K562 (cell line): ENCODE data around the gene CD36. TPM values are rescaled to one million over a fixed set of nuclear protein-coding genes. Genes with fewer than 3 reads are reported as not detected.
A peak's percentile ranks its signal among the peaks of the same experiment; 100 is the strongest.

Experiments
- BRF2 ChIP-seq: IDR thresholded peaks from 3 replicates; pipeline ENCODE4 v1.6.1; 2011; ENCODE audit warnings: borderline replicate concordance, mild to moderate bottlenecking; ENCODE audit not compliant: insufficient read length, insufficient read depth
- CBFA2T2 ChIP-seq: fragments of 450-650 bp; conservative IDR thresholded peaks from 2 replicates; pipeline ENCODE4 v1.6.1; 2017; ENCODE audit warnings: mild to moderate bottlenecking
- FUS ChIP-seq: fragments of 200-400 bp; formaldehyde crosslinking; optimal IDR thresholded peaks from 2 replicates; pipeline ENCODE3; 2017; ENCODE audit warnings: low read depth, low read length
- MEF2D ChIP-seq: conservative IDR thresholded peaks from 2 replicates; pipeline ENCODE4 v1.6.1; 2016; ENCODE audit warnings: low read depth, missing genetic modification characterization, missing compliant biosample characterization
- PHB ChIP-seq: fragments of 250-450 bp; sonication (Bioruptor Pico); IDR thresholded peaks from 2 replicates; pipeline ENCODE4 v1.5.0; 2021
- RAD21 ChIP-seq, 2 experiments: fragments of 250-450 bp in 1 of 2; fragments of 450-650 bp in 1 of 2; sonication (Bioruptor Pico) in 1 of 2; formaldehyde crosslinking in 1 of 2; IDR thresholded peaks in 1 of 2; conservative IDR thresholded peaks in 1 of 2; 2 replicates each; pipeline versions ENCODE4 v1.4.0 to v1.8.0; 2020 to 2022; ENCODE audit warnings: mild to moderate bottlenecking in 2 of 2, moderate library complexity in 1 of 2
- RBM39 ChIP-seq: fragments of 200-400 bp; formaldehyde crosslinking; optimal IDR thresholded peaks from 2 replicates; pipeline ENCODE3; 2018; ENCODE audit warnings: low read depth, low read length
- REST ChIP-seq, 2 experiments: fragments of 450-650 bp; formaldehyde crosslinking in 1 of 2; IDR thresholded peaks; 2 replicates each; pipeline versions ENCODE4 v1.4.0 to v1.6.1; 2014 to 2020; ENCODE audit warnings: mild to moderate bottlenecking in 2 of 2, borderline replicate concordance in 1 of 2, low read depth in 1 of 2
- RFX7 ChIP-seq: fragments of 250-450 bp; sonication (Bioruptor Pico); IDR thresholded peaks from 2 replicates; pipeline ENCODE4 v1.5.1; 2021; ENCODE audit warnings: mild to moderate bottlenecking
- SRSF9 ChIP-seq: fragments of 200-400 bp; formaldehyde crosslinking; IDR thresholded peaks from 2 replicates; pipeline ENCODE4 v1.6.1; 2017; ENCODE audit warnings: low read depth, low read length, borderline replicate concordance
- ZEB2 ChIP-seq: fragments of 450-650 bp; IDR thresholded peaks from 2 replicates; pipeline ENCODE4 v1.6.1; 2016
- polyA plus RNA-seq, 8 experiments: library from polyadenylated mRNA; depleted of rRNA in 4 of 8; stranded (reverse) in 5 of 8; unstranded in 3 of 8; fragments of >200 nt; fragmentation: Nextera tagmentation in 2 of 8; fragmentation: Illumina TruSeq in 1 of 8; extraction: Ambion mirVana in 2 of 8; extraction: Trizol in 1 of 8; gene quantifications; 2 replicates each; pipeline versions ENCODE4 v1.2.1 to v1.2.3, GENCODE V29; 2011 to 2014; ENCODE audit warnings: inconsistent platforms in 1 of 8, missing spikeins in 1 of 8
- total RNA-seq, 7 experiments: library from RNA; depleted of rRNA in 6 of 7; stranded (reverse); fragments of >200 nt in 6 of 7; fragmentation: Illumina TruSeq in 2 of 7; extraction: Trizol in 2 of 7; gene quantifications; 2 replicates each; pipeline versions ENCODE4 v1.2.1 to v1.2.3, GENCODE V29; 2011 to 2021; ENCODE audit warnings: low replicate concordance in 1 of 7
- TF ChIP-seq, protein P1 (sequence below), 3 experiments: IDR thresholded peaks in 2 of 3; conservative IDR thresholded peaks in 1 of 3; 2 replicates each; pipeline ENCODE4 v1.5.1; 2011 to 2012; ENCODE audit warnings: low read length in 3 of 3, mild to moderate bottlenecking in 3 of 3, control low read depth in 2 of 3, improper control_type of control experiment in 1 of 3, inconsistent platforms in 1 of 3, low read depth in 1 of 3, mixed read lengths in 1 of 3, moderate library complexity in 1 of 3; ENCODE audit not compliant: insufficient read depth in 2 of 3
- TF ChIP-seq, protein P2 (sequence below), 2 experiments: IDR thresholded peaks; 2 replicates each; pipeline ENCODE4 v1.6.1; 2011; ENCODE audit warnings: borderline replicate concordance in 1 of 2, control low read depth in 1 of 2, low read depth in 1 of 2, low read length in 1 of 2, mild to moderate bottlenecking in 1 of 2, mixed read lengths in 1 of 2, moderate library complexity in 1 of 2; ENCODE audit not compliant: insufficient read depth in 1 of 2, insufficient read length in 1 of 2, poor library complexity in 1 of 2, severe bottlenecking in 1 of 2; ENCODE audit errors: extremely low read depth in 1 of 2

CD36 gene
- total and polyA plus RNA-seq, 9 of the 15 experiments (the other 6 are each of a cell fraction or from before 2014, with no cell fraction given): 0.09 to 4.0 (median 0.42) TPM

DNA sequence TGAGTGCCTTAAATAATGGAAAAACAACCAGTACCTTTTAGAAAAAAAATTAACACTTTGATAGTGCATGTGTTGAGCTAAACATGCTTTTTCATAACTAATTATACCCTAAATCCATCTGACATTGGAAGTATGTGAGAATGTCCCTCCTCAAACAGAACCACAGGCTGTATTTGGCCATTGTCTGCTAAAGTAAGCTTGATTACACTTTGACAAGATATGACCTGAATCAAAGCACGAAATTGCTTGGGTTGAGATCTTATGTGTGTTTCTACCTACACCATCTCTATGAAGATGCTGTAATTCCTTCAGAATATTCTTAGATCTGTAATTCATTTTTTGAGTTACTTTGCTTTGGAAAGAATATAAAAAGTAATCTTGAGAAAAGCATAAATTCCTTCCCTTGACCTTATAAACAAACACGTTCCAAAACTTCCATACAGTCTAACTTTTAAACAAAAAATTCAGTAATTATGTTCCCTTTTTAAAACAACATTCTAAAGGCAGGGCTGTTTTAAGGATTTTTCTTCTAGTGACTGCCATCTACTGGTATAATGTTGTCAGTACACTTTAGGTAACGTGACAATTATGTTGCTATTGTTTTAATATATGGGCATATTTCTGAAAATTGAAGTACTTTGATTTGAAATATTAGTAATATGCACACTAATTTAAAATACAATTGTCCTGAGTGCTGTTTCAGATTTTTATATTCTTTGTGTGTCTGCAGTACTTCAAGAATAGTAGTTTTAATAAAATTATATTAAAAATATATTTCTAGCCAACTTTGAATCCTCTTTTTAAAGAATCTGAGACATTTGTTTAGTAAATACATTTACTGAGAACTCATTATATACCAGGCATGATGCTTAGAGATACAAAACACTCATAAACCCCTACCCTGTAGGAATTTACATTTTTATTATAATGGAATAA lies 20.9 kb downstream of the CD36 start (continued):
- TF ChIP-seq, protein P1, sequence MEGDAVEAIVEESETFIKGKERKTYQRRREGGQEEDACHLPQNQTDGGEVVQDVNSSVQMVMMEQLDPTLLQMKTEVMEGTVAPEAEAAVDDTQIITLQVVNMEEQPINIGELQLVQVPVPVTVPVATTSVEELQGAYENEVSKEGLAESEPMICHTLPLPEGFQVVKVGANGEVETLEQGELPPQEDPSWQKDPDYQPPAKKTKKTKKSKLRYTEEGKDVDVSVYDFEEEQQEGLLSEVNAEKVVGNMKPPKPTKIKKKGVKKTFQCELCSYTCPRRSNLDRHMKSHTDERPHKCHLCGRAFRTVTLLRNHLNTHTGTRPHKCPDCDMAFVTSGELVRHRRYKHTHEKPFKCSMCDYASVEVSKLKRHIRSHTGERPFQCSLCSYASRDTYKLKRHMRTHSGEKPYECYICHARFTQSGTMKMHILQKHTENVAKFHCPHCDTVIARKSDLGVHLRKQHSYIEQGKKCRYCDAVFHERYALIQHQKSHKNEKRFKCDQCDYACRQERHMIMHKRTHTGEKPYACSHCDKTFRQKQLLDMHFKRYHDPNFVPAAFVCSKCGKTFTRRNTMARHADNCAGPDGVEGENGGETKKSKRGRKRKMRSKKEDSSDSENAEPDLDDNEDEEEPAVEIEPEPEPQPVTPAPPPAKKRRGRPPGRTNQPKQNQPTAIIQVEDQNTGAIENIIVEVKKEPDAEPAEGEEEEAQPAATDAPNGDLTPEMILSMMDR (IDR thresholded peaks at IDR 0.05 in 2 of 3, conservative IDR thresholded peaks at IDR 0.05 in 1 of 3; ENCODE audit: insufficient read depth in 2 of 3, low read depth in 1 of 3, low read length in 3 of 3): peak in 2 of 3 experiments; percentile 15 to 56; a peak in 4 of 6 replicates
- no peak for TF ChIP-seq PHB
- TF ChIP-seq REST (IDR thresholded peaks at IDR 0.05; ENCODE audit: borderline replicate concordance): peak; percentile 24; the same call in 1 of the 2 replicates
- TF ChIP-seq REST (CRISPR knock-in tag; IDR thresholded peaks at IDR 0.05; ENCODE audit: low read depth): no peak
- TF ChIP-seq MEF2D: no peak
- TF ChIP-seq RAD21 (CRISPR knock-in tag; conservative IDR thresholded peaks at IDR 0.05 in 1 of 2, IDR thresholded peaks at IDR 0.05 in 1 of 2): peak; percentile 34 to 54
- no peak for TF ChIP-seq RBM39
- TF ChIP-seq CBFA2T2: no peak
- TF ChIP-seq BRF2: no peak
- TF ChIP-seq, protein P2, sequence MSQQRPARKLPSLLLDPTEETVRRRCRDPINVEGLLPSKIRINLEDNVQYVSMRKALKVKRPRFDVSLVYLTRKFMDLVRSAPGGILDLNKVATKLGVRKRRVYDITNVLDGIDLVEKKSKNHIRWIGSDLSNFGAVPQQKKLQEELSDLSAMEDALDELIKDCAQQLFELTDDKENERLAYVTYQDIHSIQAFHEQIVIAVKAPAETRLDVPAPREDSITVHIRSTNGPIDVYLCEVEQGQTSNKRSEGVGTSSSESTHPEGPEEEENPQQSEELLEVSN (IDR thresholded peaks at IDR 0.05; ENCODE audit: borderline replicate concordance in 1 of 2, extremely low read depth in 1 of 2, insufficient read depth in 1 of 2, insufficient read length in 1 of 2, low read depth in 1 of 2, low read length in 1 of 2, poor library complexity in 1 of 2, severe bottlenecking in 1 of 2): no peak
- no peak for TF ChIP-seq SRSF9
- no peak for TF ChIP-seq FUS
- TF ChIP-seq RFX7 (CRISPR knock-in tag): no peak
- no peak for TF ChIP-seq ZEB2
- TF ChIP-seq, all 486 proteins: peak for 4
